HG03354 (cell line): ENCODE data around the gene CD226.
"Not testable (repeated sequence)": the region's sequence is repeated elsewhere in the genome, so short reads cannot be mapped to it uniquely, and the experiment has no call there.

Experiments
- ATAC-seq: cut with Tn5 transposase; IDR thresholded peaks from one replicate; pipeline ENCODE4 v1.9.1; 2021; ENCODE audit warnings: mild to moderate bottlenecking; ENCODE audit not compliant: unreplicated experiment, poor library complexity, severe bottlenecking

Gene CD226

GRCh38 chr18:69838620-69839411, 108.9 kb downstream of the CD226 start:
- ATAC-seq: no peak

GRCh38 chr18:69838003-69838402, 109.7 kb downstream of the CD226 start:
- ATAC-seq: no peak

- not testable (repeated sequence) for ATAC-seq
Observed at GRCh38 chr18:69834980-69835379, 112.7 kb downstream of the CD226 start.

GRCh38 chr18:69830189-69830588, 117.5 kb downstream of the CD226 start:
- ATAC-seq: no peak

GRCh38 chr18:69820538-69820937, 127.1 kb downstream of the CD226 start:
- ATAC-seq: no peak

GRCh38 chr18:69819460-69819859, 128.2 kb downstream of the CD226 start:
- no peak for ATAC-seq

GRCh38 chr18:69817335-69817940, 130.2 kb downstream of the CD226 start:
- no peak for ATAC-seq

GRCh38 chr18:69814861-69815385, 132.8 kb downstream of the CD226 start:
- no peak for ATAC-seq

GRCh38 chr18:69813559-69813958, 134.1 kb downstream of the CD226 start:
- ATAC-seq: no peak

GRCh38 chr18:69808399-69808798, 139.3 kb downstream of the CD226 start:
- no peak for ATAC-seq

- ATAC-seq: no peak
Observed at GRCh38 chr18:69804776-69805501, 142.7 kb downstream of the CD226 start.
